ENCODE results near the gene PRDX5. TPM values are rescaled to one million over a fixed set of nuclear protein-coding genes. Genes with fewer than 3 reads are reported as not detected.
A peak's percentile ranks its signal among the peaks of the same experiment; 100 is the strongest.

The PRDX5 gene
- total and polyA plus RNA-seq, 9 of the 15 experiments (the other 6 are each of a cell fraction or from before 2014, with no cell fraction given) = 40.8 to 327 (median 204) TPM

DNA sequence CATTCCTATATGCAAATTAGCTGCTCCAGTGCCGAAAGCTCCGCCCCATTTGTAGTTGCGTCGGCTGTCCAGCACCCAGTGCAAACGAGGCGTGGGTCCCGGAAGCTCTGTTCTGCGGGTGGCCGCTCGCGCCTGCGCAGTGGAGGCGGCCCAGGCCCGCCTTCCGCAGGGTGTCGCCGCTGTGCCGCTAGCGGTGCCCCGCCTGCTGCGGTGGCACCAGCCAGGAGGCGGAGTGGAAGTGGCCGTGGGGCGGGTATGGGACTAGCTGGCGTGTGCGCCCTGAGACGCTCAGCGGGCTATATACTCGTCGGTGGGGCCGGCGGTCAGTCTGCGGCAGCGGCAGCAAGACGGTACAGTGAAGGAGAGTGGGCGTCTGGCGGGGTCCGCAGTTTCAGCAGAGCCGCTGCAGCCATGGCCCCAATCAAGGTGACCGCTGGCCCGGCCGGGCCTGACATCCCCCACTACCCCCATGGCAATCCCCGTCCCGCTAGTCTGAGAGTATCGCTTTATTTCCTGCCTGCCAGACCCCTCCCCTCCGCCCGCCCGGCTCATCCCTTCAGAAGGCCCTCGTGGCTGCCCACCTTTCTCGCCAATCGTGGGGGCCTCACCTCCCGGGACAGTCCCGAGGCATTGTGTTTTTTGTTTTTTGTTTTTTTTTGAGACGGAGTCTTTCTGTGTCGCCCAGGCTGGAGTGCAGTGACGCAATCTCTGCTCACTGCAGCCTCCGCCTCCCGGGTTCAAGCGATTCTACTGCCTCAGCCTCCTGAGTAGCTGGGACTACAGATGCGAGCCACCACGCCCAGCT lies at the start of gene PRDX5 (continued):
- TF ChIP-seq EP400 (IDR thresholded peaks at IDR 0.05) = no peak; the same call in 1 of the 2 replicates
- no peak for TF ChIP-seq ZNF444 (CRISPR knock-in tag; IDR thresholded peaks at IDR 0.05)
- no peak for TF ChIP-seq ZNF57 (CRISPR knock-in tag; IDR thresholded peaks at IDR 0.05)
- TF ChIP-seq ZNF134 (CRISPR knock-in tag; conservative IDR thresholded peaks at IDR 0.05) = 0 out of 2 replicates have a peak, but pooled peaks have one; percentile 5
- TF ChIP-seq, protein P1, sequence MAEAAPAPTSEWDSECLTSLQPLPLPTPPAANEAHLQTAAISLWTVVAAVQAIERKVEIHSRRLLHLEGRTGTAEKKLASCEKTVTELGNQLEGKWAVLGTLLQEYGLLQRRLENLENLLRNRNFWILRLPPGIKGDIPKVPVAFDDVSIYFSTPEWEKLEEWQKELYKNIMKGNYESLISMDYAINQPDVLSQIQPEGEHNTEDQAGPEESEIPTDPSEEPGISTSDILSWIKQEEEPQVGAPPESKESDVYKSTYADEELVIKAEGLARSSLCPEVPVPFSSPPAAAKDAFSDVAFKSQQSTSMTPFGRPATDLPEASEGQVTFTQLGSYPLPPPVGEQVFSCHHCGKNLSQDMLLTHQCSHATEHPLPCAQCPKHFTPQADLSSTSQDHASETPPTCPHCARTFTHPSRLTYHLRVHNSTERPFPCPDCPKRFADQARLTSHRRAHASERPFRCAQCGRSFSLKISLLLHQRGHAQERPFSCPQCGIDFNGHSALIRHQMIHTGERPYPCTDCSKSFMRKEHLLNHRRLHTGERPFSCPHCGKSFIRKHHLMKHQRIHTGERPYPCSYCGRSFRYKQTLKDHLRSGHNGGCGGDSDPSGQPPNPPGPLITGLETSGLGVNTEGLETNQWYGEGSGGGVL (CRISPR knock-in tag; IDR thresholded peaks at IDR 0.05) = no peak
- TF ChIP-seq, protein P2, sequence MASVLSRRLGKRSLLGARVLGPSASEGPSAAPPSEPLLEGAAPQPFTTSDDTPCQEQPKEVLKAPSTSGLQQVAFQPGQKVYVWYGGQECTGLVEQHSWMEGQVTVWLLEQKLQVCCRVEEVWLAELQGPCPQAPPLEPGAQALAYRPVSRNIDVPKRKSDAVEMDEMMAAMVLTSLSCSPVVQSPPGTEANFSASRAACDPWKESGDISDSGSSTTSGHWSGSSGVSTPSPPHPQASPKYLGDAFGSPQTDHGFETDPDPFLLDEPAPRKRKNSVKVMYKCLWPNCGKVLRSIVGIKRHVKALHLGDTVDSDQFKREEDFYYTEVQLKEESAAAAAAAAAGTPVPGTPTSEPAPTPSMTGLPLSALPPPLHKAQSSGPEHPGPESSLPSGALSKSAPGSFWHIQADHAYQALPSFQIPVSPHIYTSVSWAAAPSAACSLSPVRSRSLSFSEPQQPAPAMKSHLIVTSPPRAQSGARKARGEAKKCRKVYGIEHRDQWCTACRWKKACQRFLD (CRISPR knock-in tag; IDR thresholded peaks at IDR 0.05) = 0 out of 2 replicates have a peak, but pooled peaks have one; percentile 34
- TF ChIP-seq, protein P3, sequence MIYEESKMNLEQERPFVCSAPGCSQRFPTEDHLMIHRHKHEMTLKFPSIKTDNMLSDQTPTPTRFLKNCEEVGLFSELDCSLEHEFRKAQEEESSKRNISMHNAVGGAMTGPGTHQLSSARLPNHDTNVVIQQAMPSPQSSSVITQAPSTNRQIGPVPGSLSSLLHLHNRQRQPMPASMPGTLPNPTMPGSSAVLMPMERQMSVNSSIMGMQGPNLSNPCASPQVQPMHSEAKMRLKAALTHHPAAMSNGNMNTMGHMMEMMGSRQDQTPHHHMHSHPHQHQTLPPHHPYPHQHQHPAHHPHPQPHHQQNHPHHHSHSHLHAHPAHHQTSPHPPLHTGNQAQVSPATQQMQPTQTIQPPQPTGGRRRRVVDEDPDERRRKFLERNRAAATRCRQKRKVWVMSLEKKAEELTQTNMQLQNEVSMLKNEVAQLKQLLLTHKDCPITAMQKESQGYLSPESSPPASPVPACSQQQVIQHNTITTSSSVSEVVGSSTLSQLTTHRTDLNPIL (CRISPR knock-in tag; IDR thresholded peaks at IDR 0.05) = no peak
- no peak for TF ChIP-seq ZFP1 (CRISPR knock-in tag; IDR thresholded peaks at IDR 0.05)
- TF ChIP-seq GABPA (tag; conservative IDR thresholded peaks at IDR 0.05; ENCODE audit: low read depth) = no peak
- no peak for TF ChIP-seq ZSCAN29 (IDR thresholded peaks at IDR 0.05)
- TF ChIP-seq SRSF9 (IDR thresholded peaks at IDR 0.05; ENCODE audit: borderline replicate concordance, low read depth, low read length) = no peak
- TF ChIP-seq KDM5B (IDR thresholded peaks at IDR 0.05; ENCODE audit: insufficient replicate concordance, low read depth, low read length) = peak; percentile 61
- peak; percentile 70 for TF ChIP-seq POLR2A (conservative IDR thresholded peaks at IDR 0.05)
- no peak; the same call in 1 of the 2 replicates for TF ChIP-seq NFRKB (IDR thresholded peaks at IDR 0.05; ENCODE audit: low read depth)
- TF ChIP-seq, protein P4, sequence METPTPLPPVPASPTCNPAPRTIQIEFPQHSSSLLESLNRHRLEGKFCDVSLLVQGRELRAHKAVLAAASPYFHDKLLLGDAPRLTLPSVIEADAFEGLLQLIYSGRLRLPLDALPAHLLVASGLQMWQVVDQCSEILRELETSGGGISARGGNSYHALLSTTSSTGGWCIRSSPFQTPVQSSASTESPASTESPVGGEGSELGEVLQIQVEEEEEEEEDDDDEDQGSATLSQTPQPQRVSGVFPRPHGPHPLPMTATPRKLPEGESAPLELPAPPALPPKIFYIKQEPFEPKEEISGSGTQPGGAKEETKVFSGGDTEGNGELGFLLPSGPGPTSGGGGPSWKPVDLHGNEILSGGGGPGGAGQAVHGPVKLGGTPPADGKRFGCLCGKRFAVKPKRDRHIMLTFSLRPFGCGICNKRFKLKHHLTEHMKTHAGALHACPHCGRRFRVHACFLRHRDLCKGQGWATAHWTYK (CRISPR knock-in tag; IDR thresholded peaks at IDR 0.05) = no peak
- TF ChIP-seq RBM39 (optimal IDR thresholded peaks at IDR 0.05; ENCODE audit: low read depth, low read length) = no peak
- TF ChIP-seq CREM (IDR thresholded peaks at IDR 0.05; ENCODE audit: low read depth) = peak; percentile 62
- TF ChIP-seq CAMTA2 (CRISPR knock-in tag; conservative IDR thresholded peaks at IDR 0.05) = no peak
- TF ChIP-seq, protein P5, sequence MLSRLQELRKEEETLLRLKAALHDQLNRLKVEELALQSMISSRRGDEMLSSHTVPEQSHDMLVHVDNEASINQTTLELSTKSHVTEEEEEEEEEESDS (CRISPR knock-in tag; IDR thresholded peaks at IDR 0.05) = no peak
- TF ChIP-seq ZNF253 (CRISPR knock-in tag; conservative IDR thresholded peaks at IDR 0.05) = no peak
